ENCODE measurements around the gene PNPLA7. TPM values are rescaled to one million over a fixed set of nuclear protein-coding genes. Genes with fewer than 3 reads are reported as not detected.

Gene PNPLA7
- total and polyA plus RNA-seq, 10 of the 15 experiments (the other 5 are each of a cell fraction or from before 2014, with no cell fraction given), result 0.04 to 0.85 (median 0.19) TPM; not detected in 1

DNA sequence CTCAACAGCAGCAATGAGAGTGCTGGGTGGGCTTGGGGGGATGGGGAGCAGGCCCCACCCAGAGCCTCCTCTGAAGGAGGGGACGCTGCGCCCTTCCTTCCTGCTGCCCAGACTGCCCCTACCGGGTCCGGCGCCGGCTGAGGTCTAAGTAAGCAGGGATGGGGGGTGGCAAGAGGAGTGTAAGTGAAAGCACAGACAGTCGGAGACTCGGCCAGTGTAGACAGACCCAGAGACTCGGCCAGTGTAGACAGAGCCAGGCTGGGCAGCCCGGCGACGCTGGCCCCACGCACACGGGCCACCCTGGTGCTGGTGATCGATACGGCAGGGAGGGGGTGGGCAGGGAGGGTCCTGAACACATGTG, 101.6 kb downstream of the PNPLA7 start (continued):
- TF ChIP-seq, protein P1, sequence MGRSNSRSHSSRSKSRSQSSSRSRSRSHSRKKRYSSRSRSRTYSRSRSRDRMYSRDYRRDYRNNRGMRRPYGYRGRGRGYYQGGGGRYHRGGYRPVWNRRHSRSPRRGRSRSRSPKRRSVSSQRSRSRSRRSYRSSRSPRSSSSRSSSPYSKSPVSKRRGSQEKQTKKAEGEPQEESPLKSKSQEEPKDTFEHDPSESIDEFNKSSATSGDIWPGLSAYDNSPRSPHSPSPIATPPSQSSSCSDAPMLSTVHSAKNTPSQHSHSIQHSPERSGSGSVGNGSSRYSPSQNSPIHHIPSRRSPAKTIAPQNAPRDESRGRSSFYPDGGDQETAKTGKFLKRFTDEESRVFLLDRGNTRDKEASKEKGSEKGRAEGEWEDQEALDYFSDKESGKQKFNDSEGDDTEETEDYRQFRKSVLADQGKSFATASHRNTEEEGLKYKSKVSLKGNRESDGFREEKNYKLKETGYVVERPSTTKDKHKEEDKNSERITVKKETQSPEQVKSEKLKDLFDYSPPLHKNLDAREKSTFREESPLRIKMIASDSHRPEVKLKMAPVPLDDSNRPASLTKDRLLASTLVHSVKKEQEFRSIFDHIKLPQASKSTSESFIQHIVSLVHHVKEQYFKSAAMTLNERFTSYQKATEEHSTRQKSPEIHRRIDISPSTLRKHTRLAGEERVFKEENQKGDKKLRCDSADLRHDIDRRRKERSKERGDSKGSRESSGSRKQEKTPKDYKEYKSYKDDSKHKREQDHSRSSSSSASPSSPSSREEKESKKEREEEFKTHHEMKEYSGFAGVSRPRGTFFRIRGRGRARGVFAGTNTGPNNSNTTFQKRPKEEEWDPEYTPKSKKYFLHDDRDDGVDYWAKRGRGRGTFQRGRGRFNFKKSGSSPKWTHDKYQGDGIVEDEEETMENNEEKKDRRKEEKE (IDR thresholded peaks at IDR 0.05), result no peak
- TF ChIP-seq RB1 (IDR thresholded peaks at IDR 0.05; ENCODE audit: borderline replicate concordance), result no peak

DNA sequence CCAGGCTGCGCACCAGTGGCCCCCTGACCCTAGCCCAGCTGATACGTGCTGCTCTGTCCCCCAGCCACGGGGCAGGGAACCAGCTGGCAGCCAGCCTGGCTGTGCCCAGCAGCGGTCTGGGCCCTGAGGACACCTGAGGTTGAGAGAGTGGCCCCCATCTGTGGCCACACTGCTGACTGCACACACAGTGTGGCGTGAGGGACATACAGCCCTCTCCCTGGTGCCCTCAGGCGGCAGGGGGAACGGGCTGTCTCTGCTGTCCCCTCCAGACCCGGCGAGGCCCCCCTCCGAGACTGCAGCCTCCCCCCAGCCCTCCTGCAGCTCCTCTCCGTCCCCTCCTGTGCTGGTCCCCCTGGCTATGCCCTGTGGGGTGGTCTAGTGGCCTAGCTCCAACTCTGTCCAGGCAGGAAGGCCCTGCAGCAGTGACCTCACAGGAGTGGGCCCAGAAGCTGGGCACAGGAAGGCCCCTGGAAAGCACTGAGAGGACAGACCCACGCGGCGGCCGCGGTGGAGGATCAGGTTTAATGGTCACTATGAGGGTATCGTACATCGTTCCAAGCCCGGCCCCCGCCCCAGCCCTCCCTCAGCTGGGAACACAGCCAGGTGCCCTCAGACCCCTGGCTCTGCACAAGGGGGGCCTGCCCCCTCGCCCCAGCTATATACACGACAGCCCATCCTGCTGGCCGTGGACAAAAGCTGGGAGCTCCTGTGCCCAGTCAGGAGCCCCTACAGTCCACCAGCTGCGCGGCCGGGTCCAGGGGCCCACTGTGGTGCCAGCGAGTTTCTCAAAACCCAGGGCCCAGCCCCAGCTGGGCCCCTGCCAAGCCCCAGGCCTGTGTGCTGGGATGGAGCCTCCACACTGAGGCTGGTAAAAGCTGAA, 102.2 kb downstream of the PNPLA7 start:
- ATAC-seq (no peak), DNase-seq (ENCODE audit: low read depth, low spot score) (no peak), FAIRE-seq (no peak)
- TF ChIP-seq ZNF384 (IDR thresholded peaks at IDR 0.05; ENCODE audit: borderline replicate concordance, low read depth, low read length) (no peak), NFXL1 (IDR thresholded peaks at IDR 0.05; ENCODE audit: borderline replicate concordance) (no peak), EGR1 (IDR thresholded peaks at IDR 0.05; ENCODE audit: borderline replicate concordance in 1 of 2, low read depth in 2 of 2, low read length in 2 of 2) (no peak), POLR2A (IDR thresholded peaks at IDR 0.05; ENCODE audit: low read depth, low read length) (peak; percentile 41; the same call in 1 of the 2 replicates)
- Histone ChIP-seq H3K4me1 (ENCODE audit: control insufficient read depth, insufficient read depth, low read length) (peaks cover 8% of the 10 kb centered on the region), H2AFZ (ENCODE audit: control insufficient read depth, low read depth, low read length) (no peak overlapping the region), H3K36me3 (ENCODE audit: control insufficient read depth in 2 of 2, insufficient read depth in 2 of 2, low read length in 1 of 2) (no peaks in the 10 kb centered on the region), H3K27me3 (replicated peaks in 1 of 2; ENCODE audit: control insufficient read depth in 2 of 2, insufficient read depth in 2 of 2, low read length in 1 of 2) (no peaks in the 10 kb centered on the region), H3K9me3 (replicated peaks; ENCODE audit: control insufficient read depth, insufficient read depth, low read length) (no peaks in the 10 kb centered on the region), H3K4me2 (ENCODE audit: control insufficient read depth, insufficient read depth) (no peak overlapping the region), H4K20me1 (ENCODE audit: control insufficient read depth, insufficient read depth) (no peaks in the 10 kb centered on the region), H3K27ac (ENCODE audit: control insufficient read depth, insufficient read depth) (no peak overlapping the region), H3K79me2 (ENCODE audit: control insufficient read depth, insufficient read depth, low read length) (no peaks in the 10 kb centered on the region), H3K4me3 (no peak overlapping the region), H3K9ac (ENCODE audit: control insufficient read depth, insufficient read depth, low read length) (no peak overlapping the region)
- in situ Hi-C loops (cut with MboI), result loop anchor here (5.0 kb wide), 1 partner anchor 156 kb away; no protein-coding TSS in a partner anchor
- 92% methylated on average over 24 of the region's 27 CpGs for WGBS (ENCODE audit: insufficient coverage, insufficient replicate concordance, low lambda C conversion rate, missing lambda C conversion rate)
- ChIA-PET CTCF (no interaction called here), POLR2A (interaction anchor here (1.0 kb wide), 1 partner anchor 25 kb away, joined by 3 read pairs; the partner anchor contains the start of genes EXD3 and NOXA1), SMC1A (ENCODE audit: uncharacterized antibody, unreplicated experiment) (no interaction called here), RAD21 (ENCODE audit: unreplicated experiment) (no interaction called here)
- intact Hi-C loops (cut with micrococcal nuclease; ENCODE audit: unreplicated experiment), result no loop called here
- BruUV-seq (replicated peaks), result no TSS peak

All from GM12878 (cell line).